ENCODE results near the gene ARHGEF5. TPM values are rescaled to one million over a fixed set of nuclear protein-coding genes. Genes with fewer than 3 reads are reported as not detected.

Gene ARHGEF5
- total and polyA plus RNA-seq, 2 of the 4 experiments (the other 2 are of a cell fraction) = under 0.01 to 0.19 TPM

- no peak overlapping the region for H3K9ac ChIP-seq (ENCODE audit: low read depth, low read length)
- in situ Hi-C loops (cut with MboI; ENCODE audit: low sequenced_read_pairs) (loop anchor here (25.0 kb wide), 1 partner anchor 212 kb away; the partner anchor contains the start of genes ARHGEF35 and CTAGE4), intact Hi-C loops (cut with micrococcal nuclease) (no loop called here), dilution Hi-C loops (cut with HindIII; ENCODE audit: low sequenced_read_pairs, unreplicated experiment) (no loop called here)
- no peaks in the 10 kb centered on the region for H3K27me3 ChIP-seq (ENCODE audit: control insufficient read depth, insufficient read depth, low read length)
- peaks cover 15% of the 10 kb centered on the region; the same call in 1 of the 2 replicates for H3K9me3 ChIP-seq (ENCODE audit: control insufficient read depth, insufficient read depth, low read length)
- no peaks in the 10 kb centered on the region for H3K36me3 ChIP-seq (ENCODE audit: control insufficient read depth, insufficient read depth, low read length)
- ATAC-seq (ENCODE audit: low read depth) (no peak), DNase-seq (no peak)
- H2AK5ac ChIP-seq (ENCODE audit: low read depth, low read length) = no peak overlapping the region
- no peak overlapping the region for H2BK120ac ChIP-seq (ENCODE audit: low read depth, low read length)
- no peaks in the 10 kb centered on the region for H3K9me1 ChIP-seq (ENCODE audit: insufficient read depth, low read length)
- H2BK15ac ChIP-seq (ENCODE audit: low read depth, low read length) = no peak overlapping the region
- H3K79me1 ChIP-seq (ENCODE audit: low read depth in 1 of 2, low read length in 2 of 2) = no peaks in the 10 kb centered on the region
- no TSS peak for BruUV-seq (replicated peaks)
- H2BK5ac ChIP-seq (ENCODE audit: low read depth, low read length, poor library complexity, severe bottlenecking) = no peak overlapping the region
- no peak overlapping the region for H3K56ac ChIP-seq (ENCODE audit: extremely low read depth, insufficient read depth, low read length)
- no peak overlapping the region for H4K91ac ChIP-seq (ENCODE audit: insufficient read depth, low read depth, low read length)
- no peak overlapping the region for H3K4me2 ChIP-seq (ENCODE audit: low read depth, low read length)
- ChIA-PET POLR2A (ENCODE audit: unreplicated experiment) (no interaction called here), CTCF (no interaction called here)
- H4K20me1 ChIP-seq (ENCODE audit: insufficient read depth, low read length) = no peaks in the 10 kb centered on the region
- H4K8ac ChIP-seq (ENCODE audit: low read depth in 2 of 2, low read length in 2 of 2) = no peak overlapping the region
- H2AFZ ChIP-seq (replicated peaks; ENCODE audit: low read length, poor library complexity) = no peak overlapping the region
- H2AK9ac ChIP-seq (replicated peaks; ENCODE audit: low read depth, low read length, poor library complexity) = no peak overlapping the region
- no CpG with 5 or more reads among the region's 6 CpGs for WGBS, 2 experiments (ENCODE audit: extremely low coverage in 2 of 2, insufficient read length in 1 of 2)
- H3K18ac ChIP-seq (ENCODE audit: low read depth, low read length) = no peak overlapping the region
- H3K4ac ChIP-seq (ENCODE audit: low read depth, low read length) = no peak overlapping the region
- H2BK20ac ChIP-seq (ENCODE audit: low read depth, low read length) = no peak overlapping the region
- H3K23ac ChIP-seq (ENCODE audit: low read depth, low read length) = no peak overlapping the region
- H3K27ac ChIP-seq (ENCODE audit: insufficient read depth, low read length) = no peak overlapping the region
- H4K5ac ChIP-seq (ENCODE audit: low read depth, low read length) = no peak overlapping the region
- H3K4me1 ChIP-seq (ENCODE audit: control insufficient read depth, insufficient read depth, low read length) = no peaks in the 10 kb centered on the region
- TF ChIP-seq MXI1 (IDR thresholded peaks at IDR 0.05; ENCODE audit: borderline replicate concordance, low read depth, low read length) = no peak
- TF ChIP-seq, protein P1, sequence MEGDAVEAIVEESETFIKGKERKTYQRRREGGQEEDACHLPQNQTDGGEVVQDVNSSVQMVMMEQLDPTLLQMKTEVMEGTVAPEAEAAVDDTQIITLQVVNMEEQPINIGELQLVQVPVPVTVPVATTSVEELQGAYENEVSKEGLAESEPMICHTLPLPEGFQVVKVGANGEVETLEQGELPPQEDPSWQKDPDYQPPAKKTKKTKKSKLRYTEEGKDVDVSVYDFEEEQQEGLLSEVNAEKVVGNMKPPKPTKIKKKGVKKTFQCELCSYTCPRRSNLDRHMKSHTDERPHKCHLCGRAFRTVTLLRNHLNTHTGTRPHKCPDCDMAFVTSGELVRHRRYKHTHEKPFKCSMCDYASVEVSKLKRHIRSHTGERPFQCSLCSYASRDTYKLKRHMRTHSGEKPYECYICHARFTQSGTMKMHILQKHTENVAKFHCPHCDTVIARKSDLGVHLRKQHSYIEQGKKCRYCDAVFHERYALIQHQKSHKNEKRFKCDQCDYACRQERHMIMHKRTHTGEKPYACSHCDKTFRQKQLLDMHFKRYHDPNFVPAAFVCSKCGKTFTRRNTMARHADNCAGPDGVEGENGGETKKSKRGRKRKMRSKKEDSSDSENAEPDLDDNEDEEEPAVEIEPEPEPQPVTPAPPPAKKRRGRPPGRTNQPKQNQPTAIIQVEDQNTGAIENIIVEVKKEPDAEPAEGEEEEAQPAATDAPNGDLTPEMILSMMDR (conservative IDR thresholded peaks at IDR 0.05; ENCODE audit: low read depth, low read length) = no peak
- TF ChIP-seq MAZ (IDR thresholded peaks at IDR 0.05; ENCODE audit: borderline replicate concordance, low read depth, low read length) = no peak
- TF ChIP-seq, protein P2, sequence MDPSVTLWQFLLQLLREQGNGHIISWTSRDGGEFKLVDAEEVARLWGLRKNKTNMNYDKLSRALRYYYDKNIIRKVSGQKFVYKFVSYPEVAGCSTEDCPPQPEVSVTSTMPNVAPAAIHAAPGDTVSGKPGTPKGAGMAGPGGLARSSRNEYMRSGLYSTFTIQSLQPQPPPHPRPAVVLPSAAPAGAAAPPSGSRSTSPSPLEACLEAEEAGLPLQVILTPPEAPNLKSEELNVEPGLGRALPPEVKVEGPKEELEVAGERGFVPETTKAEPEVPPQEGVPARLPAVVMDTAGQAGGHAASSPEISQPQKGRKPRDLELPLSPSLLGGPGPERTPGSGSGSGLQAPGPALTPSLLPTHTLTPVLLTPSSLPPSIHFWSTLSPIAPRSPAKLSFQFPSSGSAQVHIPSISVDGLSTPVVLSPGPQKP (IDR thresholded peaks at IDR 0.05; ENCODE audit: borderline replicate concordance, low read depth, low read length) = no peak
- no peak for TF ChIP-seq RFX5 (IDR thresholded peaks at IDR 0.05; ENCODE audit: low read depth, low read length)
- no peak for TF ChIP-seq FOS (IDR thresholded peaks at IDR 0.05; ENCODE audit: low read depth, low read length)
- TF ChIP-seq CHD1 (IDR thresholded peaks at IDR 0.05; ENCODE audit: low read depth, low read length) = no peak
- no peak overlapping the region for H3K14ac ChIP-seq (replicated peaks; ENCODE audit: low read depth, low read length)
- H3K4me3 ChIP-seq (ENCODE audit: insufficient read depth, low read depth, low read length) = no peak overlapping the region
Measured at GRCh38 chr7:144398911-144399310, 43.7 kb downstream of the ARHGEF5 start.

Measured in IMR-90 (cell line).